Ascending aorta (tissue), 2 donors: ENCODE data around the gene KCNE4. TPM values are rescaled to one million over a fixed set of nuclear protein-coding genes. Genes with fewer than 3 reads are reported as not detected.

Source experiments
- DNase-seq, 2 donors: peaks; one replicate each; pipeline ENCODE4 v3.0.0-alpha.2; 2019; ENCODE audit warnings: low spot score in 2 of 2
- H3K27ac ChIP-seq, 2 donors: fragments of 200-600 bp; sonication (generic); one replicate each; pipeline ENCODE4 v1.5.1; 2016 to 2017; ENCODE audit warnings: mild to moderate bottlenecking in 1 of 2
- H3K27me3 ChIP-seq: fragments of 200-600 bp; sonication (generic); one replicate; pipeline ENCODE4 v1.5.1; 2017
- H3K36me3 ChIP-seq, 2 donors: fragments of 200-600 bp; sonication (generic); one replicate each; pipeline ENCODE4 v1.5.1; 2016
- H3K4me1 ChIP-seq, 2 donors: fragments of 200-600 bp; sonication (generic); one replicate each; pipeline ENCODE4 v1.5.1; 2016 to 2017; ENCODE audit warnings: mild to moderate bottlenecking in 1 of 2
- H3K4me3 ChIP-seq, 2 donors: fragments of 200-600 bp; sonication (generic); one replicate each; pipeline ENCODE4 v1.5.1; 2016 to 2017; ENCODE audit warnings: mild to moderate bottlenecking in 1 of 2
- H3K9me3 ChIP-seq, 2 donors: fragments of 200-600 bp; sonication (generic); one replicate each; pipeline ENCODE4 v1.5.1; 2016
- intact Hi-C: fragments of 100-400 bp; cut with DNase I; formaldehyde crosslinking; loops from one replicate; pipeline ENCODE4 v1.15.1; 2023
- total RNA-seq: library from RNA; depleted of rRNA; stranded (reverse); fragments of >200 nt; gene quantifications from one replicate; pipeline ENCODE4 v1.1.0, GENCODE V29; 2016
- TF ChIP-seq, protein P1 (sequence below), 3 experiments: fragments of 200-600 bp in 2 of 3; fragments of 450-650 bp in 1 of 3; sonication (generic) in 2 of 3; IDR thresholded peaks; one replicate each; pipeline ENCODE4 v1.5.1; 2016 to 2019; ENCODE audit warnings: antibody characterized with exemption in 3 of 3, mild to moderate bottlenecking in 1 of 3, moderate library complexity in 1 of 3

Gene KCNE4
- total RNA-seq, 1 donor from 2014 or later, result 18.3 TPM

DNA sequence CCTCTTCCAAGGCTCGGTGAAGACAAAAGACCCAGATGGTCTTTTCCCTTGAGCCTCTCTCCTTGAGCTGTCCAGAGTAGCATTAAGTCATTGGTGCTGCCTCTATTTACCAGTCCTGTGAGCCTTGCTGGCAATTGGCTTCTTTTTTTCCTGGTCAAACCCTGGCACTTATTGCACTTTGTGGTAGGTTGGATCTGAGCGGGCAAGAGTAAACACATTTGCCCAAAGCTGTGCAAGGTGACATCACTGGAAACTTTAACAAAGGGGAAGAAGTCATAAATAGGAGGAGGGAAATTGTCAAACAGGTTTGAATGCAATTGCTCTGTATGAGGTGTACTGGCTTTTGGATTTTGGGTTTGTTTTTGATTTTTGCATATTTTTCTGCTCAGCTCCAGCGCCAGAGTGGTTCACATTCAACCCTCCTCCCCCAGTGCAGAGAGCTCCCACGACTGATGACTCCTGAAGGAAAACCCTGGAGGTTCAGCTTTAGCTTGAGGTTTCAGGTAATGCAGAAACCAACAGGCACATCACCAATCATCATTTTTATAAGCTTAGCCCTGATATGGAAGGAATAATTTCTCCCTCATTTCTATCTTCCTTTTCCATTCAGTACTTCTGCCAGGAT lies 8.3 kb downstream of the KCNE4 start:
- intact Hi-C loops, result no loop called here
- Histone ChIP-seq H3K4me3 (no peak overlapping the region), H3K36me3 (no peaks in the 10 kb centered on the region), H3K4me1 (peaks cover 8 to 21% of the 10 kb centered on the region in 2 donors), H3K9me3 (no peaks in the 10 kb centered on the region), H3K27me3 (no peaks in the 10 kb centered on the region), H3K27ac (peak overlapping the region in 1 of 2 donors; percentile 8)
- TF ChIP-seq, protein P1, sequence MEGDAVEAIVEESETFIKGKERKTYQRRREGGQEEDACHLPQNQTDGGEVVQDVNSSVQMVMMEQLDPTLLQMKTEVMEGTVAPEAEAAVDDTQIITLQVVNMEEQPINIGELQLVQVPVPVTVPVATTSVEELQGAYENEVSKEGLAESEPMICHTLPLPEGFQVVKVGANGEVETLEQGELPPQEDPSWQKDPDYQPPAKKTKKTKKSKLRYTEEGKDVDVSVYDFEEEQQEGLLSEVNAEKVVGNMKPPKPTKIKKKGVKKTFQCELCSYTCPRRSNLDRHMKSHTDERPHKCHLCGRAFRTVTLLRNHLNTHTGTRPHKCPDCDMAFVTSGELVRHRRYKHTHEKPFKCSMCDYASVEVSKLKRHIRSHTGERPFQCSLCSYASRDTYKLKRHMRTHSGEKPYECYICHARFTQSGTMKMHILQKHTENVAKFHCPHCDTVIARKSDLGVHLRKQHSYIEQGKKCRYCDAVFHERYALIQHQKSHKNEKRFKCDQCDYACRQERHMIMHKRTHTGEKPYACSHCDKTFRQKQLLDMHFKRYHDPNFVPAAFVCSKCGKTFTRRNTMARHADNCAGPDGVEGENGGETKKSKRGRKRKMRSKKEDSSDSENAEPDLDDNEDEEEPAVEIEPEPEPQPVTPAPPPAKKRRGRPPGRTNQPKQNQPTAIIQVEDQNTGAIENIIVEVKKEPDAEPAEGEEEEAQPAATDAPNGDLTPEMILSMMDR (IDR thresholded peaks at IDR 0.05), result no peak
- no peak for DNase-seq

DNA sequence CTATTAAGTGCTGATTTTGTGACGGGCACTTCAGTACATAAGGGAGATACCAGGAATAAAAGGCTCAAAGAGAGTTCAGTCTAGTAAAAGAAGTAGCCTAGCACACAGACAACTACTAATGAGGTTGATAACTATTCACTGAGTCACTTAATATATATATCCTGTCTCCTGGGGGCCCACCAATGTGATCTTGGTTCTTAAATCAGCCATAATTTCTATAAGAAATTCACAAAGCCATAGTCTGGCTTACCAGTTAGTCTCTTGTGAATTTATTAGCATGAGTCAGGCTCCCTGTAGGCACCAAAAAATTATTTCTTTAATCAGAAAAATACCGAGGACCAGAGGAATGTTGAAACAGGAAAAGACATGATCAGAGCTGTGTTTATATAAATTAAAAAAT lies 10.4 kb downstream of the KCNE4 start:
- H3K4me3 ChIP-seq, result no peak overlapping the region
- H3K27me3 ChIP-seq, result no peaks in the 10 kb centered on the region
- peaks cover 0 to 2% of the 10 kb centered on the region in 2 donors for H3K4me1 ChIP-seq
- no peak for DNase-seq
- TF ChIP-seq, protein P1 (IDR thresholded peaks at IDR 0.05), result no peak
- H3K9me3 ChIP-seq, result no peaks in the 10 kb centered on the region
- H3K27ac ChIP-seq, result peak overlapping the region in 1 of 2 donors; percentile 4
- intact Hi-C loops, result no loop called here
- no peaks in the 10 kb centered on the region for H3K36me3 ChIP-seq

DNA sequence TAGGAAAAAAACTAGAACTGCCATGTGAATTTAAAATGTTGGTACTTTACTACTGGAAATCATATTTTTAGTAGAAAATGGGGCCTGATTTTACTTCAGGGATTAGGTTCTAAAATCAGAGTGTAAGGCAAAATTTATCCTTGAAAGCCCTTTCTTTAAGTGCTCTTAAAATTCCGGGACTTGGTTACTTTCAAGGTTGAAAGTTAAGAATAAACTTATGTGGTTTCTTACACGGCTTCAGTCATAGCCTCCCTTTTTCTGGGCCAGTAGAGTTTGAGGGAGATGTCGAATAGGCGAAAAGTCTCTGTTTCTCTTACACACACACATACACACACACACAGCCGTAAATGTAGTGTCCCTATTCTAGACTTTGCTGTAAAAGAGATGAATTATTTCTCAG lies 13.1 kb downstream of the KCNE4 start:
- H3K36me3 ChIP-seq, result no peaks in the 10 kb centered on the region
- H3K27ac ChIP-seq, result no peak overlapping the region
- no peaks in the 10 kb centered on the region for H3K9me3 ChIP-seq
- no peak for DNase-seq
- no peaks in the 10 kb centered on the region for H3K27me3 ChIP-seq
- intact Hi-C loops, result no loop called here
- H3K4me1 ChIP-seq, result no peaks in the 10 kb centered on the region
- H3K4me3 ChIP-seq, result no peak overlapping the region
- TF ChIP-seq, protein P1 (IDR thresholded peaks at IDR 0.05), result no peak

DNA sequence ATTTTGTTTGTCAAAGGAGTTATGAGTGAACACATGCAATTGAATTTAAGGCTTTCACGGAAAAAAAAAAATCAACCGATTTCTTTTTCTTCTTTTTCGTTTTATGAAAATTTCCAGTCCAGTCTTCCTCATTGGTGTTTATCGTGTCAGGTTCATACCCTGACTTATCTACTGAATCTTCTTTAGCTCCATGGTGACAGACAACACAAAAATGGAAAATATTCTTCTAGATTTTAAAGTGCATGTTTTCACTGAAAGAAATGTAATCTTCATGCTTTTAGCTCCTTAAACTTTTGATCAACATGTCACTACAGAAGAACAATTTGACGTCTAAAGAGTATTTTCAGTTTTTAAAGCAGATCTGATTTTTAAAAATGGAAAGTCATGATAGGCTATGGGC lies 14.7 kb downstream of the KCNE4 start:
- Histone ChIP-seq H3K9me3 (no peaks in the 10 kb centered on the region), H3K27ac (no peak overlapping the region), H3K4me3 (no peak overlapping the region), H3K4me1 (no peaks in the 10 kb centered on the region), H3K27me3 (no peaks in the 10 kb centered on the region), H3K36me3 (no peaks in the 10 kb centered on the region)
- TF ChIP-seq, protein P1 (IDR thresholded peaks at IDR 0.05), result no peak
- intact Hi-C loops, result no loop called here
- DNase-seq, result no peak

DNA sequence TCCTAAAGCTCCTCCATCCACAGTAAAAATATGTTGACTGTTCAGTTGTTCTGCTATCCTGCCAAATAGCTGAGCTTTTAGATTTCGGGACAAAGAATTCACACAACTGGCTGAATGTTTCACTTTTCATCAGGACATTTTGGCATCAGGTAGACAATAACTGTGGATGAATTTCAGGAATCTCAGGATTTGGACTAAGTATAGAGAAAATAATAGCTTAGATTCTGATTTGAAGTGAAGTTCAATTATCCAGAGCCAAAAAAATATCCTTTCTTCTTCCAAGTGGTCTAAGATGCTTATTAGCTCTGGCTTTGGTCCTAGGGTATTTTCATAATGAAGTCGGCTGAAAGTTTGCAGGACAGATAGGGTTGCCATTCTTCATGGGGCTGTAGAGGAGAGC lies 16.1 kb downstream of the KCNE4 start:
- Histone ChIP-seq H3K4me3 (no peak overlapping the region), H3K9me3 (no peaks in the 10 kb centered on the region), H3K4me1 (no peaks in the 10 kb centered on the region), H3K27me3 (no peaks in the 10 kb centered on the region), H3K27ac (no peak overlapping the region), H3K36me3 (no peaks in the 10 kb centered on the region)
- intact Hi-C loops, result no loop called here
- DNase-seq, result no peak
- TF ChIP-seq, protein P1 (IDR thresholded peaks at IDR 0.05), result no peak

DNA sequence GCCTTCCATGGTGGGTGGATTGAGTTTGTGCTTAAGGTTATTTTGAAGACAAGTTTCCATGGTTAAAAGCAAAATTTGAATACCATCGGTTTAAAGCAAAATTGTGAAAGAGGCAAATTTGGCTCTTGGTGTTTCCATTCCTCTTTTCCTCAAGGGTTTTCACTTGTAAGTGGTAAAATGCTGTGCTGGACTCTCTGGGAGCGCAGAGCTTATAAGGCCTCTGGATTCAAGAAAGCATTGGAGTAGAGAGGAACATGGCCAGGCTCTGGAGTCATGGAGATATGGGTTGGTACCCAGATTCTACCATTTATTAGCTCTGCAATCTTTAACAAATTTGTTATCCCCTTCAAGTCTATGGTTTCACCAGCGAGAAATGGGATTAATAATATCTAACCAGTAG lies 17.5 kb downstream of the KCNE4 start:
- TF ChIP-seq, protein P1 (IDR thresholded peaks at IDR 0.05), result no peak
- intact Hi-C loops, result no loop called here
- no peaks in the 10 kb centered on the region for H3K27me3 ChIP-seq
- H3K4me1 ChIP-seq, result no peaks in the 10 kb centered on the region
- H3K27ac ChIP-seq, result no peak overlapping the region
- no peak overlapping the region for H3K4me3 ChIP-seq
- no peaks in the 10 kb centered on the region for H3K9me3 ChIP-seq
- no peak for DNase-seq
- no peaks in the 10 kb centered on the region for H3K36me3 ChIP-seq
